GM19099 (cell line): Measurements from ENCODE around the gene RCOR2.

Source experiments
- POLR2A ChIP-seq: IDR thresholded peaks from 3 replicates; pipeline ENCODE4 v1.6.1; 2011; ENCODE audit warnings: low read depth; ENCODE audit not compliant: insufficient read length; ENCODE audit errors: extremely low read depth

The RCOR2 gene

DNA sequence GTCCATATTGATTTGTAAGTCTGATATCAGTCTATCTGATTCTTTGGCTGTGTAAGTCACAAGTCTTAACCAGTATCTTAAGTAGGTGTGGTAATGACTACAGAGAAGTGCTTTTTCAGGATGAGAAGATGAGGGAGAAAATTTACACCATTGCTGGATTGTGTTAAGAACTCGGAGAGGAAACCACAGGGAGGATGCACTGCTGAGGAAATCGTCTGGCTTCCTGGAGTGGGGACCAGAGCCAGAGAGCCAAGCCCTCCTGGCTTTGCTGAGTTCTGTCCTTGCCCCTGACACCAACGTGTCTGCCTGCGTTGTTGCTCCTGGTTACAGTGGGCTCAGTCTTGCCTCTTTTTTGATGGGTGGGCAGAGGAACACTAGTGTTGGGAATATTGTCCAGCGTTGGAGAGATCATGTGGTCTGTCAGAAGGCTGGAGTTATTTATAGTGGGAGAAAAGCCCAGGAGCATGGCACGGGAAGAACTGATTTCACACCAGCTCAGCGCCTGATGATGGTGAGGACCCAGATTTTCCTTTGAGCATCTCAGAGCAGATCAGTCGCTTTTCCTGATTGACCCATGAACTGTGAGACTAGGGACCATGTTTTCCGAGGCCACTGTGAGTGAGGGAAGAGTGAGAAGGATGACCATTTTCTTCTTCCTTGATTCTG, 48.4 kb downstream of the RCOR2 start:
- no peak for TF ChIP-seq POLR2A

GRCh38 chr11:63867511-63867910, 49.5 kb downstream of the RCOR2 start:
- TF ChIP-seq POLR2A, result no peak

DNA sequence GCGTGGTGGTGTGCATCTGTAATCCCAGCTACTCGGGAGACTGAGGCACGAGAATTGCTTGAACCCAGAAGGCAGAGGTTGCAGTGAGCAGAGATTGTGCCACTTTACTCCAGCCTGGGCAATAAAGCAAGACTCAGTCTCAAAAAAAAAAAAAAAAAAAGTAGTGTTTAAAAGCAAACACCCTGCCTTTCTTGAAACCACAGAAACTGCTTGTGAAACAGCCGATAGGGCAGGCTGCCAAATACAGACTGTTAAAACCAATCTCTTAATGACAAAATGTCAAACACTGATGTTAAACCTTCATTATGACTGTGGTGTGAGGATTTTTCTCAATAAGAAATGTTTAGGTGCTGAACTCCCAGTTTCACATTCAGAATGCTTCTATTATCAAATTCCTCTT, 50.8 kb downstream of the RCOR2 start:
- no peak for TF ChIP-seq POLR2A

DNA sequence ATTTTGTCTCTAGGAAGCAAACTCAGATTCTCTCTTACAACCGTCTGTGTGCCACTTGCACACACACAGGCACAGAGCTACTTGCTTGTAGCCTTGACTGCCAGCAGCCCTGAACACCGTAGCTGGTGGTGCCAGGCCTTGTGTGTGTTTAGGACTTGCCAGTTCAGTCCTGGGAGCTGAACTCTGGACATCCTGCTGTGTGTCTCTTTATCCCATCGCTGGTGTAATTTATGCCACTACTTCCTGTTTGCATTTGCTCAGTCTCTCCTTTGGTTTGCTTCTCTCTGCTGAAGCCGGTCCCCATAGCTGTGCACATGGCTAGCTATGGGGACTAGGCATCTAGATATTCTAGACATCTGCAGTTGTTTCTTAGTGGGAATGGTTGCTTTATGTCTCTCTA, 54.0 kb downstream of the RCOR2 start:
- no peak for TF ChIP-seq POLR2A
